ENCODE measurements around the gene RPAP2. TPM values are rescaled to one million over a fixed set of nuclear protein-coding genes. Genes with fewer than 3 reads are reported as not detected.
"Not testable (repeated sequence)": the region's sequence is repeated elsewhere in the genome, so short reads cannot be mapped to it uniquely, and the experiment has no call there.

The RPAP2 gene
- total RNA-seq, result 10 to 100 TPM; 32.7 to 37.5 TPM

GRCh38 chr1:92298573-92299476 lies at the start of gene RPAP2, which contains the start of gene GLMN:
Gene RPAP2, plus strand, starts transcription at chr1:92299059. Its CDS starts 15 bp downstream, at chr1:92299074.
Gene GLMN, minus strand, starts transcription at chr1:92298987. Its CDS starts 988 bp downstream, at chr1:92297999.
- Mint-ChIP-seq H3K27me3 (no peaks in the 10 kb centered on the region), H3K4me3 (peak within 1 kb of the TSS; percentile 99), H3K36me3 (peaks cover 24% of the 10 kb centered on the region), H3K9me3 (no peaks in the 10 kb centered on the region), H3K4me1 (peaks cover 25% of the 10 kb centered on the region), H3K27ac (peak within 1 kb of the TSS; percentile 99)
- ATAC-seq (ENCODE audit: low read depth) (peak; percentile 96), DNase-seq (peak; percentile 88)
- POLR2A ChIA-PET, result interaction anchor here (0.6 to 1.0 kb wide), 7 partner anchors 17 to 1277 kb away, joined by 3 to 5 read pairs (median 4); partner anchors contain the start of genes RPL5 and ZNF644

GRCh38 chr1:92254714-92255113 lies 44.1 kb upstream of the RPAP2 start:
- H3K27me3 Mint-ChIP-seq; H3K4me3 Mint-ChIP-seq; H3K27ac Mint-ChIP-seq; H3K4me1 Mint-ChIP-seq; DNase-seq; POLR2A ChIA-PET; ATAC-seq (ENCODE audit: low read depth): not testable (repeated sequence)
- peaks cover 60% of the 10 kb centered on the region for H3K36me3 Mint-ChIP-seq
- H3K9me3 Mint-ChIP-seq, result peaks cover 15% of the 10 kb centered on the region

- Mint-ChIP-seq H3K4me3 (no peak overlapping the region), H3K36me3 (peaks cover 65% of the 10 kb centered on the region), H3K27me3 (no peaks in the 10 kb centered on the region), H3K27ac (no peak overlapping the region), H3K9me3 (peaks cover 12% of the 10 kb centered on the region), H3K4me1 (peaks cover 1% of the 10 kb centered on the region)
- DNase-seq, result no peak
- no peak for ATAC-seq (ENCODE audit: low read depth)
- POLR2A ChIA-PET, result no interaction called here
Observed at GRCh38 chr1:92259350-92259749, 39.5 kb upstream of the RPAP2 start.

DNA sequence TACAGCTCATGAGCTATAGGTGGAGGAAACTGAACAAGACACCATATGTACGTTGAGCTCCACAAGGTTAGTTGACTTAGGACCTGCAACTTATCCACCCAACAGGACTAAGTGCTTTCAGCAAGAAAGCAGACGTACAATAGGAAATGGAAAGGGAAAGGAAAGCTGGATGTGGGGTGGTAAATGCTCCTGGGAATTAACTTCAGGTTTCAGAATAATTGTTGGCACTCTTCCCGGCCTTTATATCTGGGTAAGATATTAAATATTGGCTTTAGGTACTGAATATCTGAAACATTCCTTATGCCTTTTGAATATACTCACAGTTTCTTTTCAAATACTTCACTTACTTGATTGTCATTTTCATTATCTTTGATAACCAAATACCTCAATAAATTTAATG lies 36.3 kb upstream of the RPAP2 start:
- ATAC-seq (ENCODE audit: low read depth), result no peak
- POLR2A ChIA-PET, result no interaction called here
- Mint-ChIP-seq H3K27ac (no peak overlapping the region), H3K27me3 (no peaks in the 10 kb centered on the region), H3K36me3 (peaks cover 46% of the 10 kb centered on the region), H3K4me3 (no peak overlapping the region), H3K4me1 (no peaks in the 10 kb centered on the region), H3K9me3 (no peaks in the 10 kb centered on the region)
- DNase-seq, result no peak

- POLR2A ChIA-PET, result interaction anchor here (0.7 kb wide), 1 partner anchor 17 kb away, joined by 3 read pairs; no protein-coding TSS in a partner anchor
- H3K9me3 Mint-ChIP-seq, result no peaks in the 10 kb centered on the region
- H3K4me3 Mint-ChIP-seq, result no peak overlapping the region
- peaks cover 36% of the 10 kb centered on the region for H3K36me3 Mint-ChIP-seq
- no peaks in the 10 kb centered on the region for H3K27me3 Mint-ChIP-seq
- no peak for DNase-seq
- H3K4me1 Mint-ChIP-seq, result peaks cover 3% of the 10 kb centered on the region
- H3K27ac Mint-ChIP-seq, result no peak overlapping the region
- no peak for ATAC-seq (ENCODE audit: low read depth)
Observed at GRCh38 chr1:92273039-92273438, 25.8 kb upstream of the RPAP2 start.

DNA sequence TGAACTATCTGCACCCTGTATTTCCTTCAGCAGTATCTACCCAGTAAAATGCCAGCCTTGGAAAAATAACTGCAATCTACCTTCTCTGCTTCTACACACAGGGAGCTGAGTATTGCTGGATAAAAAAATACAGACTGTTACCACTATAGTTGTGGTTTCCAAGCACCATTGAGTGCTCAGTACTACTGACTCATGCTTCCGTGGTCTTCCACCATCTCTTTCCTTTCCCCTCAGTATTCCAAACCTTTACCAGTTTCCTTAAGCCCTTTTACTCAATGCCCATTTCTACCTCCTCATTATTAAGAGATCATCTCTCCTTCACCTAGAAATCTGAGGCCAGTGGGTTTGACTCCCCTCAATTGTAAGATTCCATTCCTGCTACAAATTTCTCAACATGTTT lies 23.9 kb upstream of the RPAP2 start:
- no peak overlapping the region for H3K27ac Mint-ChIP-seq
- no peaks in the 10 kb centered on the region for H3K9me3 Mint-ChIP-seq
- no peaks in the 10 kb centered on the region for H3K27me3 Mint-ChIP-seq
- no peak overlapping the region for H3K4me3 Mint-ChIP-seq
- H3K4me1 Mint-ChIP-seq, result peaks cover 3% of the 10 kb centered on the region
- H3K36me3 Mint-ChIP-seq, result peaks cover 44% of the 10 kb centered on the region
- DNase-seq (no peak), ATAC-seq (ENCODE audit: low read depth) (no peak)
- POLR2A ChIA-PET, result no interaction called here

DNA sequence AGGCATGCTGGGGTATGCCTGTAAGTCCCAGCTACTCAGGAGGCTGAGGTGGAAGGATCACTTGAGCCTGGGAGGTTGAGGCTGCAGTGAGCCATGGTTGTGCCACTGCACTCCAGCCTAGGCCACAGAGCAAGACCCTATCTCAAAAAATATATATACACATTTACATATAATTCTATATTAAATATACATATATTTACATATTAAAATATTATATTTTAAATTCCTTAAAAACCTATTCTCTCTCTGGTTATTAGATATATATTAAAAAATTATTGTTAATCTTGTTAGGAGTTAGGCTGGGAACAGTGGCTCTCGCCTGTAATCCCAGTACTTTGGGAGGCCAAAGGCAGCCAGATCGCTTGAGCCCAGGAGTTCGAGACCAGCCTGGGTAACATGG lies 22.8 kb upstream of the RPAP2 start:
- POLR2A ChIA-PET, result no interaction called here
- Mint-ChIP-seq H3K9me3 (no peaks in the 10 kb centered on the region), H3K27me3 (no peaks in the 10 kb centered on the region), H3K4me1 (peaks cover 5% of the 10 kb centered on the region), H3K36me3 (peaks cover 56% of the 10 kb centered on the region), H3K4me3 (no peak overlapping the region), H3K27ac (no peak overlapping the region)
- no peak for DNase-seq
- ATAC-seq (ENCODE audit: low read depth), result no peak

GRCh38 chr1:92277105-92277723 lies 21.6 kb upstream of the RPAP2 start:
- no peaks in the 10 kb centered on the region for H3K27me3 Mint-ChIP-seq
- H3K27ac Mint-ChIP-seq, result no peak overlapping the region
- peaks cover 59% of the 10 kb centered on the region for H3K36me3 Mint-ChIP-seq
- ATAC-seq (ENCODE audit: low read depth) (no peak), DNase-seq (no peak)
- no peak overlapping the region for H3K4me3 Mint-ChIP-seq
- H3K4me1 Mint-ChIP-seq, result peaks cover 11% of the 10 kb centered on the region
- POLR2A ChIA-PET, result no interaction called here
- no peaks in the 10 kb centered on the region for H3K9me3 Mint-ChIP-seq

- not testable (repeated sequence) for H3K4me3 Mint-ChIP-seq; ATAC-seq (ENCODE audit: low read depth); DNase-seq; H3K27ac Mint-ChIP-seq; H3K27me3 Mint-ChIP-seq; H3K9me3 Mint-ChIP-seq
- POLR2A ChIA-PET, result interaction anchor here (0.7 kb wide), 1 partner anchor 202 kb away, joined by 4 read pairs; no protein-coding TSS in a partner anchor
- peaks cover 16% of the 10 kb centered on the region for H3K4me1 Mint-ChIP-seq
- H3K36me3 Mint-ChIP-seq, result peaks cover 72% of the 10 kb centered on the region
Observed at GRCh38 chr1:92279781-92280180, 19.1 kb upstream of the RPAP2 start.

DNA sequence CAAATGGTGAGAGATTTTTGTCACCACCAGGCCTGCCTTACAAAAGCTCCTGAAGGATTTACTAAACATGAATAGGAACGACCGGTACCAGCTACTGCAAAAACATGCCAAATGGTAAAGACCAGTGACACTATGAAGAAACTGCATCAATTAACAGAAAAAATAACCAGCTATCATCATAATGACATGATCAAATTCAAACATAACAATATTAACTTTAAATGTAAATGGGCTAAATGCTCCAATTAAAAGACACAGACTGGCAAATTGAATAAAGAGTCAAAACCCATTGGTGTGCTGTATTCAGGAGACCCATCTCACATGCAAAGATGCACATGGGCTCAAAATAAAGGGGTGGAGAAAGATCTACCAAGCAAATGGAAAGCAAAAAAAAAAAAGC lies 17.4 kb upstream of the RPAP2 start:
- peaks cover 13% of the 10 kb centered on the region for H3K4me1 Mint-ChIP-seq
- H3K36me3 Mint-ChIP-seq, result peaks cover 75% of the 10 kb centered on the region
- ATAC-seq (ENCODE audit: low read depth); DNase-seq; POLR2A ChIA-PET; H3K27ac Mint-ChIP-seq; H3K9me3 Mint-ChIP-seq; H3K4me3 Mint-ChIP-seq; H3K27me3 Mint-ChIP-seq: not testable (repeated sequence)

- H3K4me3 Mint-ChIP-seq, result no peak overlapping the region
- H3K27me3 Mint-ChIP-seq, result no peaks in the 10 kb centered on the region
- peaks cover 33% of the 10 kb centered on the region for H3K36me3 Mint-ChIP-seq
- H3K9me3 Mint-ChIP-seq, result no peaks in the 10 kb centered on the region
- no peak for DNase-seq
- H3K27ac Mint-ChIP-seq, result no peak overlapping the region
- POLR2A ChIA-PET, result interaction anchor here (0.5 kb wide), 1 partner anchor 278 kb away, joined by 4 read pairs; no protein-coding TSS in a partner anchor
- peaks cover 10% of the 10 kb centered on the region for H3K4me1 Mint-ChIP-seq
- no peak for ATAC-seq (ENCODE audit: low read depth)
Observed at GRCh38 chr1:92291372-92291999, 7.4 kb upstream of the RPAP2 start.

GRCh38 chr1:92298213-92298572 lies 666 bp upstream of the RPAP2 start:
- Mint-ChIP-seq H3K4me3 (peak overlapping the region; percentile 99), H3K27ac (peak overlapping the region; percentile 99), H3K27me3 (no peaks in the 10 kb centered on the region), H3K9me3 (no peaks in the 10 kb centered on the region), H3K4me1 (peaks cover 28% of the 10 kb centered on the region), H3K36me3 (peaks cover 25% of the 10 kb centered on the region)
- ATAC-seq (ENCODE audit: low read depth), result no peak
- POLR2A ChIA-PET, result interaction anchor here (0.6 to 1.0 kb wide), 6 partner anchors 11 to 1276 kb away, joined by 3 to 5 read pairs (median 4); partner anchors contain the start of gene ZNF644
- no peak for DNase-seq

DNA sequence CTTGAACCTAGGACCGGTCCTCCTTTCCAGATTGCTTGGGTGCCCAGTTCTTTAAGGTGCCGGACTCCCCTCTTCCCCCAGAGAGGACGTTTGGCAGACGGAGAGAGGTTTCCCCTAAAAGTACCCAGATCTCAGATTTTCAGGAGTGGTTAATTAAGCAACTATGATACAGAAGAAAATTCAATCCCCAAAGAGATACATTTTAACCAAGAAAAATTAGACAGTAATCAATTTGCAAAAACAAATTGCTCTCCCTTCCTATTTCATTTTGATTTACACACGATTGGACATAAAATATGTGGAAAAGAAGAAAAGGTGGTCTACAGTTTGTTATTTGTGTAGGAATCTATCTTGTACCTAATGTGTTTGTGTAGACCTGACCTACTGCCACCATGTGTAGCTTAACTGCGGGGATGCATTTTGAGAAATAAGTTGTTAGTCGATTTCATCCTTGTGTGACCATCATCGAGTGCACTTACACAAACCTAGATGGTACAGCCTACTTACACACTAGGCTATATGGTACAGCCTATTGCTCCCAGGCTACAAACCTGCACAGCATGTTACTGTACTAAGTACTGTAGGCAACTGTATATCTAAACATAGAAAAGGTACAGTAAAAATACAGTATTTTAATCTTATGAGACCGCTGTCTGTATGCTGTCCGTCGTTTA lies 755 bp downstream of the RPAP2 start:
- H3K27me3 Mint-ChIP-seq, result no peaks in the 10 kb centered on the region
- H3K4me3 Mint-ChIP-seq, result peak overlapping the region; percentile 99
- H3K36me3 Mint-ChIP-seq, result peaks cover 27% of the 10 kb centered on the region
- ATAC-seq (ENCODE audit: low read depth) (no peak), DNase-seq (no peak)
- peaks cover 25% of the 10 kb centered on the region for H3K4me1 Mint-ChIP-seq
- H3K27ac Mint-ChIP-seq, result peak overlapping the region; percentile 99
- H3K9me3 Mint-ChIP-seq, result no peaks in the 10 kb centered on the region
- POLR2A ChIA-PET, result interaction anchor here (0.6 to 1.0 kb wide), 2 partner anchors 186 to 532 kb away, joined by 3 to 4 read pairs; partner anchors contain the start of gene RPL5

Data from activated naive CD8-positive, alpha-beta T cell treated with anti-CD3 and anti-CD28 coated beads, Interleukin-2, amount 10 ng/mL, durations not matched to agents 7 days and 5 days (primary cell).